Endothelial cell (in vitro differentiated cells): ENCODE measurements around the gene RORC. TPM values are rescaled to one million over a fixed set of nuclear protein-coding genes. Genes with fewer than 3 reads are reported as not detected.
"Not testable (repeated sequence)": the region's sequence is repeated elsewhere in the genome, so short reads cannot be mapped to it uniquely, and the experiment has no call there.

Source experiments
- DNase-seq: peaks from one replicate; pipeline ENCODE4 v3.0.0; 2021; ENCODE audit warnings: low spot score
- H3K27ac Mint-ChIP-seq: one replicate; pipeline ENCODE4 v1.8.0; 2021; ENCODE audit warnings: mixed read lengths, inconsistent platforms; ENCODE audit not compliant: unreplicated experiment
- H3K27me3 Mint-ChIP-seq: one replicate; pipeline ENCODE4 v1.8.0; 2021; ENCODE audit warnings: mild to moderate bottlenecking, moderate library complexity, mixed read lengths, inconsistent platforms; ENCODE audit not compliant: unreplicated experiment
- H3K36me3 Mint-ChIP-seq: one replicate; pipeline ENCODE4 v1.8.0; 2021; ENCODE audit warnings: mild to moderate bottlenecking, low read depth, mixed read lengths, inconsistent platforms; ENCODE audit not compliant: unreplicated experiment
- H3K4me1 Mint-ChIP-seq: one replicate; pipeline ENCODE4 v1.8.0; 2021; ENCODE audit warnings: mild to moderate bottlenecking, mixed read lengths, inconsistent platforms; ENCODE audit not compliant: unreplicated experiment
- H3K4me3 Mint-ChIP-seq: one replicate; pipeline ENCODE4 v1.8.0; 2021; ENCODE audit warnings: mild to moderate bottlenecking, mixed read lengths, inconsistent platforms; ENCODE audit not compliant: unreplicated experiment
- H3K9me3 Mint-ChIP-seq: one replicate; pipeline ENCODE4 v1.8.0; 2021; ENCODE audit warnings: mixed read lengths, inconsistent platforms; ENCODE audit not compliant: unreplicated experiment
- CTCF ChIP-seq: fragments of 200-600 bp; sonication (generic); IDR thresholded peaks from one replicate; pipeline ENCODE4 v1.5.0; 2021; ENCODE audit warnings: antibody characterized with exemption; ENCODE audit not compliant: unreplicated experiment
- long read RNA-seq: library from polyadenylated mRNA; unstranded; transcript quantifications from one replicate; pipeline ENCODE4 v2.0.0, GENCODE V29; 2020; ENCODE audit not compliant: unreplicated experiment
- total RNA-seq: library from RNA; stranded (reverse); fragmentation: NEBNext Ultra II Directional; extraction: Animal tissue kit (Norgen Biotek cat#: 25700); gene quantifications from one replicate; pipeline ENCODE4 v1.2.1, GENCODE V29; 2021; ENCODE audit not compliant: unreplicated experiment

Gene RORC
- 1.0 TPM for total RNA-seq
- long read RNA-seq, result 0 reads

DNA sequence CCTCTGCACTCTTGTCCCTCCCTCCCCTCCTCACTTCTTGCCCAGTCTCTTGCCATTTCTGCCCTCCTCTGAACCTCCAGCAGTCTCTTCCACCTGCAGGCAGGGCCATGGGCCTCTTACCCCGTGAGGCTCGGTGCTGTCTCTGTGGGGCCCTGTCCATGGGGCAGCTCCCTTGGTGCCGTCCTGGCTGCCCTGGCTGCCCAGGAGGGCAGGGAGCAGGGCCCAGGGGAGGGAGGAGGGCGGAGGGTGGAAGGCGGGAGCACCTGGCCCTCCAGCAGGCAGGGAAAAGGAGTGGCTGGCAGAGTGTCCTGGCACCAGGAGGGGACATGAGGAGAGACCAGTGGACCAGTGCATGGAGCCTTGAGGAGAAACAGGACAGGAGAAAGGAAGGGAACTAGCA, at the start of gene RORC:
Gene RORC (minus strand): TSS at position 198 of the 400 bp plus-strand sequence. CDS start 38 bp downstream, at position 160.
- H3K36me3 Mint-ChIP-seq, result peaks cover 3% of the 10 kb centered on the region
- no peak within 1 kb of the TSS for H3K4me3 Mint-ChIP-seq
- H3K9me3 Mint-ChIP-seq, result no peaks in the 10 kb centered on the region
- no peak for DNase-seq
- TF ChIP-seq CTCF, result no peak
- H3K27ac Mint-ChIP-seq, result no peak within 1 kb of the TSS
- peaks cover 15% of the 10 kb centered on the region for H3K27me3 Mint-ChIP-seq
- peaks cover 48% of the 10 kb centered on the region for H3K4me1 Mint-ChIP-seq

DNA sequence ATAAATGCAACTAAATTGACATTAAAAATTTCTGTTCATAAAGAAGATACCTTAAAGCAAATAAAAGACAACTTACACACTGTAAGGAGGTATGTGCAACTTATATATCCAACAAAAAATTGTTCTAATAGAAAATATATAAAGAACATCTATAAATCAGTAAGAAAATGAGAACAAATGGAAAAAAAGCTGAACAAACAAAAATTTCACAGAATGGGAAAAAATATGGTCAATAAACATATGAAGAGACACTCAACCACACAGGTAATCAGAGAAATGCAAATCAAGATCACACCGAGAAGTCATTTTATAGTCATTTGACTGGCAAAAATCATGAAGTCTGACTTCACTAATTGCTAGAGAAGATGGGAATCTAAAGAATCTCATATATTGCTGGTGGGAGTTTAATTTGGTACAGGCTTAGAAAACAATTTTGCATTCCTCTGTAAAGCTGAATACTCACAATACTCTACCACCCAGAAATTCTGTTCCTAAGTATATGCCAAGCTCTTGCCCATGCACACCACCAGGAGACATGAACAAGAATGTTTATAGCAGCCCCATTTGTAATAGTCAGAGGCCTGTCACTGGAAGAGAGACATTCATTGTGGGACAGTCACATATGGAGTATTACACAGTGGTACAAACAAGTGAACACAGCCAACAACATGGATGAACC, 44.0 kb upstream of the RORC start:
- H3K9me3 Mint-ChIP-seq, result no peaks in the 10 kb centered on the region
- DNase-seq, result no peak
- no peak overlapping the region for H3K27ac Mint-ChIP-seq
- H3K27me3 Mint-ChIP-seq, result peaks cover 5% of the 10 kb centered on the region
- H3K36me3 Mint-ChIP-seq, result peaks cover 5% of the 10 kb centered on the region
- TF ChIP-seq CTCF, result no peak
- no peak overlapping the region for H3K4me3 Mint-ChIP-seq
- peaks cover 7% of the 10 kb centered on the region for H3K4me1 Mint-ChIP-seq

DNA sequence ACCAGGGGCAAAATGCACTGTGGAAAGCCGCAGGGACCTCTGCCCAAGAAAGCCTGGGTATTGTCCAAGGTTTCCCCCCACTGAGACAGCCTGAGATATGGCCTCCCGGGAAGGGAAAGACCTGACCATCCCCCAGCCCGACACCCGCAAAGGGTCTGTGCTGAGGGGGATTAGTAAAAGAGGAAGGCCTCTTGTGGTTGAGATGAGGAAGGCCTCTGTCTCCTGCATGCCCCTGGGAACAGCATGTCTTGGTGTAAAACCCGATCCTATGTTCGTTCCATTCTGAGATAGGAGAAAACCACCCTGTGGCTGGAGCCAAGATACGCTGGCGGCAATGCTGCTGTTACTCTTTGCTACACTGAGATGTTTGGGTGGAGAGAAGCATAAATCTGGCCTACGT, 41.2 kb upstream of the RORC start:
- not testable (repeated sequence) for H3K4me3 Mint-ChIP-seq, H3K36me3 Mint-ChIP-seq, DNase-seq, H3K27ac Mint-ChIP-seq, H3K9me3 Mint-ChIP-seq, H3K27me3 Mint-ChIP-seq
- H3K4me1 Mint-ChIP-seq, result peaks cover 15% of the 10 kb centered on the region

DNA sequence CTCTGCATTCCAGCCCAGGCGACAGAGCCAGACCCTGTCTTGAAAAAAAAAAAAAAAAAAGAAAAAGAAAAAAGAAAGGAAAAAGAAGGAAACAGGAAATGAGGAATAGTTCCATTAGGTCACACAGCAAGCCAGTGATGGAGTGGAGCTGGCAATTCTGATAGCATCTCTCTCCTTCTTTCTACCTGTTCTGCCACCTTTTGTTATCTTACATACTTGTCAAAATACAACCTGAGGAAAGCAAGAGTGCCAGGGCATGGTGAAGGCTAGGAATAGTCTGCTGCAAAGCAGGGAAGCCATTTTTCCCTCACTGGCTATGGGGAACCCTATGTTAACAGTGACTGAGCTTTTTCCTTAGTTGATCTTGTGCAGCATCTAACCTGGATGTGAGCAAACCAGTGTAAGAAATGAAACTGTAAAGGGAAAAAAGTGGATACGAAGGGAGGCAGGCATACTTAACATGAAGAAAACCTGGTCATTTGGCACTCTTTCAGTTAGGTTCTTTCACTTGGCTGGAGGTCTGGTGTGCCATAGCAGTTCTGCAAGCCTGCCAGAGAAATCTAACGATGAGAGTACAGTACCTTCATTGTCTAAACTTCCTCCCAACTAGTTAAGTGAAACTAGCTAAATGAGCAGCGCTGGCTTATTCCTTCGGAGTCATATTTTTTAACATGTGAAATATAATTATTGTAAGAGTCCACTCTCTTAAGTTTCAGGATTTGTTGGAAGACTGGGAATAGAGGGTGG, 39.9 kb upstream of the RORC start:
- Mint-ChIP-seq H3K4me1 (peaks cover 19% of the 10 kb centered on the region), H3K4me3 (no peak overlapping the region), H3K27ac (no peak overlapping the region), H3K36me3 (peaks cover 5% of the 10 kb centered on the region), H3K9me3 (no peaks in the 10 kb centered on the region), H3K27me3 (peaks cover 5% of the 10 kb centered on the region)
- DNase-seq, result no peak
- no peak for TF ChIP-seq CTCF

GRCh38 chr1:151868486-151868885, 36.9 kb upstream of the RORC start:
- no peaks in the 10 kb centered on the region for H3K9me3 Mint-ChIP-seq
- no peak overlapping the region for H3K4me3 Mint-ChIP-seq
- H3K27me3 Mint-ChIP-seq, result peaks cover 6% of the 10 kb centered on the region
- TF ChIP-seq CTCF, result no peak
- no peaks in the 10 kb centered on the region for H3K36me3 Mint-ChIP-seq
- no peak for DNase-seq
- H3K27ac Mint-ChIP-seq, result peak overlapping the region; percentile 74
- H3K4me1 Mint-ChIP-seq, result peaks cover 20% of the 10 kb centered on the region
